HG03439 (cell line): Measurements from ENCODE around the gene UCMA.
A peak's percentile ranks its signal among the peaks of the same experiment; 100 is the strongest.
"Not testable (repeated sequence)": the region's sequence is repeated elsewhere in the genome, so short reads cannot be mapped to it uniquely, and the experiment has no call there.

Experiments used
- ATAC-seq: cut with Tn5 transposase; IDR thresholded peaks from one replicate; pipeline ENCODE4 v1.9.1; 2021; ENCODE audit warnings: mild to moderate bottlenecking, moderate library complexity; ENCODE audit not compliant: unreplicated experiment

UCMA gene, protein sequence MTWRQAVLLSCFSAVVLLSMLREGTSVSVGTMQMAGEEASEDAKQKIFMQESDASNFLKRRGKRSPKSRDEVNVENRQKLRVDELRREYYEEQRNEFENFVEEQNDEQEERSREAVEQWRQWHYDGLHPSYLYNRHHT

DNA sequence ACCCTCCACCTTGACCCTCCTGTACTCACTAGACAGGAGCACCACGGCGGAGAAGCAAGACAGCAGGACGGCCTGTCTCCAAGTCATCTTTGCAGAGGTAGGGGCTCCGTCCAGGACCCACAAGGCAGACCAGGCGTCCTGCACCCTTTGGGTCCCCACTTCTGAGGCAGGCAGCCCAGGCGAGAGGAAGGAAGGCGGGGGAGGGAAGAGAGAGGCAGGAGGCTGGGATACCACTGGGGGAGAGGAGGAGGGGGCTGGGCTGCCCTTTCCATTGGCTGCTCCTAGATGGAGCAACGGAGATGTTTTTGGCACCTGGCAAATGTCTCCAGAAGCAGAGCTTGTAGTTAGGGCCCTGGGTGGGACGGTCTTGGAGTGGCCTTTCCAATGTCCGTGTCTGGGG lies at the start of gene UCMA:
Gene UCMA, minus strand, starts transcription at position 203 of the 400 bp plus-strand sequence. Its CDS starts 116 bp downstream, at position 87.
- no peak for ATAC-seq

DNA sequence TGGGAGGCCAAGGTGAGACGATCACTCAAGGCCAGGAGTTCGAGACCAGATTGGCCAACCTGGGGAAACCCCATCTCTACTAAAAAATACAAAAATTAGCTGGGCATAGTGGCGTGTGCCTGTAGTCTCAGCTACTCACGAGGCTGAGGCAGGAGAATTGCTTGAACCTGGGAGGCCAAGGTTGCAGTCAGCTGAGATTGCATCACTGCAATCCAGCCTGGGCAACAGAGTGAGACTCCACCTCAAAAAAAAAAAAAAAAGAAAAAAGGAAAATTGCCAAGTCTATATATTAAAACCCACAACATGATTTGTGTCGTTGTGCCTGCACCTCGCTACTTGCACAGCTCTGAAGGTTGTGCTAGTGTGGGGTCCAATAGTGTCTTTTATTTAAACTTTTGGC lies 48.2 kb upstream of the UCMA start:
- ATAC-seq: not testable (repeated sequence)

DNA sequence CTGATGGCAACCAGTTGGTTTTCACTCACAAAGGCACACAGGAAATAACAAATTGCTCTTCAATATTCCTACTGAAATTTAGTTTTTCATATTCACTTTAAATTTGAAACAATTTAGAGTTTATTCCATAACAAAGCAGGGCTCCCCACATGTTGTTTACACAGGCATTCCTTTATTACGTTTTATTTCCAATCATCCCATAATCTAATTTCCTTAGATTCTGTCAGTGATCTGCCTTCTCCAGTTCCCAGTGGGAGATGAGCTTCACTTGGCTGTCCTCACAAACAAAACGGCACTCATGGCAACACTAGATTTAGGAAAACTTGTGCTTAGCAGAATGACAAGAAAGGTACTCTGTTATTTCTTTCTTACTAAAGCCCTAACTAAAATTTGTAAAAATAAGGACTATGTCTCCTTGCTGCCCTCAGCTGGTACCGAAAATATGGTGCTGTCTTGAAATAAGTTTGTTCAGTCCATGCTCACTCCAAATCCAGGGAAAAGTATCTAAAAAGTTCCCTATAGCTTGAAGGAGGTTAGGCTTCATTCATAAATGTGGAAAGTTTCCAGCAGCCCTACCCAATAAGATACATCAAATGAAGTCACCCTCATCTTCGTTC lies 42.7 kb upstream of the UCMA start:
- no peak for ATAC-seq

DNA sequence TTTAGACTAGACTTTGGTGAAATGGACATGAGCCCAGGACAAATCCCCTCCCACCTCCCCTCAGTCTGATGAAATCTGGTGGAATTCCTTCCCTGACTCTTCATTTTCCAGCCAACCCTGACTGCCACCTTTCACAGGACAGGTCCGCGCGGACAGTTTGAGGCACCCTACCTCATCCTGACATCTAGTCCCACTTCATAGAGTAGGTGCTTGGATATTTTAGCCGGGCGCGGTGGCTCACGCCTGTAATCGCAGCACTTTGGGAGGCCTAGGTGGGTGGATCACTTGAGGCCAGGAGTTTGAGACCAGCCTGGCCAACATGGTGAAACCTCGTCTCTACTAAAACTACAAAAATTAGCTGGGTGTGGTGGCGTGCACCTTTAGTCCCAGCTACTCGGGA lies 42.0 kb upstream of the UCMA start:
- not testable (repeated sequence) for ATAC-seq

DNA sequence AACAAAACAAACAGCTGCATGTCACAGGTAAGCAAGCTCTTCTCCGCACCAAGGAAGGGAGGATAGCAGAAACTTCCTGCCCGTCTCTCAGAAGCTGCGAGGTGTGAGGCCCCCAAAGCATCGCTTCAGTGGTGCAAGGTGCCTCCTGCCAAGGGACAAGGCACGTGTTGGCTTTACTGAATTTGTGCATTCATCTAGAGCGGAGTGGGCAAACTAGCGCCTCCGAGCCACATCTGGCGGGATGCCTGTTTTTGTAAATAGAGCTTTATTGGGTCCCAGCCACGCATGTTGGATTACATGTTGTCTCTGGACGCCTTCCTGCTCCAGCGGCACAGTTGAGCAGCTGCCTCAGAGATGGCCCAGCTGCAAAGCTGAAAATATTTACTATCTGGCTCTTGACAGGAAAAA lies 38.0 kb upstream of the UCMA start:
- ATAC-seq: peak; percentile 46

DNA sequence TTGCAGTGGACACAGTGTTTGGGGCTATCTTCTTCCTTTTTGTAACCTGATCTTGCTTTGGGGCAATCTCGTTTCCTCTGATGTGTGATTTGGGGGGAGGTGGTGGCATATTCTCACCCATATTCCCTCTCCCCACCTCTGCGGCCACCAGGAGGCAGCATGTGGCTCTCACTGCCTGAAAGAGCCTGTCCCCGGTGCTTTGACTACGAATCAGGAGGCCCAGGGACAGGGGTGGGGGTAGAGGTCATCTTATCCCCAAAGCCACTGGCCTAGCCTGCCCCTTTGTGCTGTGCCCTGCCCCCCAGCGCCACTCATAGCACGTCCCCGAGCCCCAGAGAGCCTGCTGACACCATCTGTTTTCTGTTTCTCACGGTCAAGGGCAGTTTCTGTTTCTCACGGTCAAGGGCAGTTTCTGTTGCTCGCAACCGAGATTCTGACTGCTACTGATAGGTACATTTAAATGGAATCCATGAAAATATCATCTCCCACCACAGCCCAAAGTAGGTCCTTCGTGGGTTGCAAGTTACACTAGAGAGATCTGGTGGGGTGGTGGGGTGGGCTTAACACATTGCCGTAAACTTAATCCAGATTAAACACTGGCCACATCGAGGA lies 37.5 kb upstream of the UCMA start:
- ATAC-seq: peak; percentile 78

DNA sequence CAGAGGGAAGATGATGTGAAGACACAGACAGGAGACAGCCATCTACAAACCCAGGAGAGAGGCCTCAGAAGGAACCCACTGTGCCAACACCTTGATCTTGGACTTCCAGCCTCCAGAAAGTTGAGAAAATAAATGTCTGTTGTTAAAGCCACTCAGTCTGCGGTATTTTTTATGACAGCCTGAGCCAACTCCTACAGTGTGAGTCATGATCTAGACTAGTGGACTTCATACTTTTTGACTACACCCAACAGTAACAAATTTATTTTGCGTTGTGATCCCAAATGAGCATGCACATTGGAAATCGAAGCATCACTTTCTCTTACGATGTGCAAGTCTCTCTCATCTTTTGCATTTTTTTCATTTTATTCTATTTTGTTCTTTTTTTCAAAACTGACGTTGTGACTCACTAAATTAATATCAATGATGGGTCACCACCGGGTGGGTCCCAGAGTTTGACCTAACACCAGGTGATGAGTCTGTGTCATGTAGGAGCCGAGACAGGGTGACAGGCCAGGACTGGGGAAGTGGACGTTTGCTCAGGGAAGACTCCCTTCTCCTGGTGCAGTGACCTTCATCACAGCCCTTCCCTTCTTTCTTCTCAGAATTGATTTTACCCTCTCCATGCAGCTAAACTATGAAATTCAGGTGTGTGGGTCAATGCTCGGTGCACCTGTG lies 36.8 kb upstream of the UCMA start:
- ATAC-seq: no peak

DNA sequence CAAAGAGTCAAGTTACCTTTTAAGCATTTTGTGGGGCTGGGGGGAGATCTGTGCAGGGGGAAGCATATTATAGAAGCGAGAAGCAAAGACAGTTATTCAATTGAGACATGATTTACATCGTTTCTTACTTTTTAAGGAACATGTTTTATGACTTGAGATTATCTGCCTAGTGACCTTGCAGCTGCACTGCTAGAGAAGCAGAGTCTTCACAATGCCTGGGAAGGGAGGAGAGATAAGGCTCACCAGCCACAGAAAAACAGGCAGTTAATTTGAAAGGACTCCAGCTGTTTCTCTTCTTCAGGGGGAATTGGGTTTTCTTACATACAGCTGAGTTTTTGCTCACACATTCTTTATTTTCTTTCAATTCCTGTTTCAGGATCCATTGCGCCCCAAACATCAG lies 34.7 kb upstream of the UCMA start:
- no peak for ATAC-seq

DNA sequence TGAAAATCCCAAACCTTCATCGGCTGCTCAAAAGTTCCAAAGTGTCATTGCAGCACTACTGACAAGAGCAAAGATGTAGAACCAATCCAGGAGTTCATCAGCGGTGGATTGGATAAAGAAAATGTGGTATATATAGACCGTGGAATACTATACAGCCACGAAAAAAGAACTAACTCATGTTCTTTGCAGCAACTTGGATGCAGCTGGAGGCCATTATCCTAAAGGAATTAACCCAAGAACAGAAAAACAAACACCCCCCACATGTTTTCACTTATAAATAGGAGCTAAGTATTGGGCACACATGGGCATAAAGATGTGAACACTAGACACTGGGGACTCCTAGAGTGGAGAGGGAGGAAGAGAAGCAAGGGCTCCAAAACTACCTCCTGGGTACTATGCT lies 34.1 kb upstream of the UCMA start:
- ATAC-seq: no peak

DNA sequence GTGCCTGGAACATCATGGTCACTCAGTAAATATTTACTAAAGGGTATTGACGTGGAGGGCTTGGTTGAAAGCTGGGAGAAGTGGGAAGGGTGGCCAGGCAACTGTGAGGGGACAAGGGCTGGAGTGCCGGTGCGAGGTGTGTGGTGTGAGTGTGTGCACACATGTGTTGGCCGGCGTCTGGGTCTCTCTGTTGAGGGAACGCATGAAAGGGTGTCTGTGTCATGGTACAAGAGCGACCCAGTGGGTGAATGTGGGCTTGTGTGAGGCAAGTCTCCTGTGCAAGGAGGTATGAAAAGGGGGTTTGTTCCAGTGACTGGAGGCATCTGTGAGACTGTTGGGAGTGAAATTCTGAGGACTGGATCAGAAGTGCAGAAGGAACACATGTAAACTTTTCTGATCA lies 29.4 kb upstream of the UCMA start:
- ATAC-seq: no peak

DNA sequence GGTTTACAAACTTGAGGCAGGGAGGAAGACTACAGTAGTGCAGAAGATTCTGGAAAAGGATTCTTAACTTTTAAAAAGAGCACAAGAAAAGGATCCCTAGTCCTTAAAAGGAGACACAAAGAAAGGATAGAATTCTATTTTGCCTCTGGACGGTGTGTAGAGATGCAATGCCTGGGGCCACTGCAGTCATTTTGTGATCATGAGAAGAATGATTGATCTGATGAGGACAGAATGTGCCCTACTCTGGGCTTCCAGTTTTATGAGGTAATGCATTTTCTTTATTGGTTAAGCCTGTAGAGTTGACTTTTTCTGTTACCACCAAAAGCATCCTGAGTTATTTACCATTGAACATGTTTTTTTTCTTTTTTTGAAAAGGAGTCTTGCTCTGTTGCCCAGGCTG lies 28.3 kb upstream of the UCMA start:
- no peak for ATAC-seq

DNA sequence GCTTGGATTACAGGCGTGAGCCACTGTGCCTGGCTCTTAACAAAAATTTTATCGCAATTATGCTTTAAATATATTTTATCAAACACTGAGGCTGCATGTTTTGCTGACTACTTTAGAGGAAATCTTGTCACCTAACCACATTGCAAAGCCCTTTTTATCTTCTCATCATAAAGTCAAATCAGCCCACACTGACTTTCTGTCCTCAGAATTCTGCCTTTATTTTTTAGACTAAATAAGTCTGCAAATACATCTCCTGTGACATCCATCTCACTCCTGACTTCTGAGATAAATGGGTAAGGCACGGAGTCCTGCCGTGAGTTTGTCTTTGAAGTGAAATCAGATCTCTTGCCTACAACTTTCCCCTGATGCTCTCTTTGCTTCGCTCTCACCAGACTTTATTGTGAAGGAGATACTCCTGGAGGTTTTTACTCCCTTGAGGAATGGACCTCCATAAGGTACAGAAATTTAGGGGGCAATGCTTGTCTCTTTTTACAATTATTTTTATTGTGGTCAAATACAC lies 23.5 kb upstream of the UCMA start:
- no peak for ATAC-seq

DNA sequence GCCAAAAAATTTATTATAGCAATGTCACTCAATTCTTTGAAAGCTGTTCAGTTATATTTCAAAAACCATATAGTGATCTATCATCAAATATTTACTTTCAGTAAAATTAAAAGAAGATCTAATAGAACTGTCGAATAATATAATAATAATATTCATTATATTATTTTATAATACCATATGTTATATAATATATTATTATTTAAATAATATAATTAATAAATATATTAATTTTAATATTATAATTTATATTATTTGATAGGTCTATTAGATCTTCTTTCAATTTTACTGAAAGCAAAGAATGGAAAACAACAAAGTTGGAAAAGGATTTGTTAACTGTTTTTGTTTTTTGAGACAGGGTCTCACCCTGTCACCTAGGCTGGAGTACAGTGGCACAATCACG lies 22.5 kb upstream of the UCMA start:
- no peak for ATAC-seq

DNA sequence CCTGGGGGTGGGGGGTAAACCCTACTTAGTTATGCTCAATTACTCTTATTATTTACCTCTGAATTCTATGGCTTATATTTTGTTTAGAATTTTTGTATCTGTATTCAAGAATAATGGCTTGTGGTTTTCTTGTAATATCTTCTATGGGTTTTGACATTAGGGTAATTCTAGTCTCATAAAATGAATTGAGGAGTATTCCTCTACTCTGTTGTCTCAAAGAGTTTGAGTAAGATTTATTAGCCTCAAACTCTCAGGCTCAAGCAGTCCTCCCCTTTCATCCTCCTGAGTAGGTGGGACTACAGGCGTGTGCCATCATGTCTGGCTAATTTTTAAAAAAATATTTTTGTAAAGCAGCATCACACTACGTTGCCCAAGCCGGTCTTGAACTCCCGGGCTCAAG lies 19.6 kb upstream of the UCMA start:
- ATAC-seq: no peak

DNA sequence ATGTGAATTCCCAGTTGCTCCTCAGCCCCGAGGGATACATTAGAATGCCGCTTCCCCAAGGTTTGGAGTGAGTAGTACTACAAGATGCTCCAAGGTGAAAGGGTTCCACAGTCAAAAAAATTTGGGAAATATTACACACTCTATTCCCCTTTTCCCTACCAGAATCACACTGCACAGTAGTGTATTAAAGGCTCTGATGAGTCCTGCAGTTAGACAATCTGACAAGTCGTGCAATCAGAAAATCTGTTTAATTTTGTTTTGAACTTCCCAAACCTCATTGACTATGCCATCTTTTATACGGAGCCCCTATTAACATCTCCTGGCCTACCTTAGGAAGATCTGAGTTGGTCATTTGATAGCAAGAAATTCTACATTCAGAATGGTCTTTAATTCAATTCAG lies 13.6 kb upstream of the UCMA start:
- ATAC-seq: no peak

DNA sequence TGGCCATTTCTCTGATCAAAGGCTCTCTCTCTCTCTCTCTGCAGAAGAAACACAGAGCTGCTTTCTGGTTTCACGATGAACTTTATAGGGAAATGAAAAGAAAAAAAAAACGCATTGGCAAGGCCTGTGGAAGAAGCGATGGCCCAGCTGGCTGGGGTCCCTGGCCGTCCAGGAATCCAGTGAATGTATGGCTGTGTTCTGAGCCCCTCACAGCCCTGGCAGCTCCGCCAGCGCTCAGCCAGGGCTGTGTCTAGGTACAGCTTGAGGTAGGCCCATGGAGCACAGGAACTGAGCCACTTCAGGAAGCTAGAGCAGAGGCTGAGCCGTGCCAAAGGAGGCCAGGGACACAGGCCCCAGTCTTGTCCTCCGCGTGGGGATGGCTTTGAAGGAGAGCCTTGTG lies 13.1 kb upstream of the UCMA start:
- ATAC-seq: no peak

DNA sequence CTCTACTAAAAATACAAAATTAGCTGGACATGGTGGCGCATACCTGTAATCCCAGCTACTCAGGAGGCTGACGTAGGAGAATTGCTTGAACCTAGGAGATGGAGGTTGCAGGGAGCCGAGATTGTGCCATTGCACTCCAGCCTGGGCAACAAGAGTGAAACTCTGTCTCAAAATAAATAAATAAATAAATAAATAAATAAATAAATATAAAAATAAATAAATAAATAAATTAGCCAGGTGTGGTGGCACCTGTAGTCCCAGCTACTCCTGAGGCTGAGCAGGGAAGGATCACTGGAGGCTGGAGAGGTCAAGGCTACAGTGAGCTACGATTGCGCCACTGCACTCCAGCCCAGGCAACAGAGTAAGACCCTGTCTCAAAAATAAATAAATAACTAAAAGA lies 8.1 kb upstream of the UCMA start:
- not testable (repeated sequence) for ATAC-seq

DNA sequence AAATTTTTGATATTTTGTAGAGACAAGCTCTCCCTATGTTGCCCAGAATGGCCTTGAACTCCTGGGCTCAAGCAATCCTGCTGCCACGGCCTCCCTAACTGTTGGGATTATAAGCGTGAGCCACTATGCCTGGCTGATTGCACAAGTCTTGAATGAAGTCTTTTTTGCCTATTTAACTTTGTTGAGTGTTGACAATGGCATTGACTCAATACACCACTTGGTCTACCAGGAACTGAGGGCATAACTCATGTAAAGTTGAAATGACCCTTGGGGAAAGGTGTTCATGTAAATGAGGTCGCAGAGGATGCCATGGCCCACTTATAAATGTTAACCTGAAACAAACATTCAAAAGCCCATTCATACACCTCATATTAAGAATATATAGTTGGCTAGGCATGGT lies 7.4 kb upstream of the UCMA start:
- ATAC-seq: no peak

DNA sequence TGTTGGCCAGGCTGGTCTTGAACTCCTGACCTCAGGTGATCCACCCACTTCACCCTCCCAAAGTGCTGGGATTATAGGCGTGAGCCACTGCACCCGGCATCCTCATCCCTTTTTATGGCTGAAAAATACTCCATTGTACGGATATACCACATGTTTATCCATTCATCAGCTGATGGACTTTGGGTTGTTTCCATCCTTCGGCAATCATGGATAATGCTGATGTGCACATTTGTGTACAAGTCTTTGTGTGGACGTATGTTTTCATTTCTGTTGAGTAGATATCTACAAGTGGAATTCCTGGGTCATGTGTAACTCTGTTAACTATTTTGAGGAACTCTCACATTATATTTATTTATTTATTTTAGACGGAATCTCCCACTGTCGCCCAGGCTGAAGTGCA lies 5.7 kb upstream of the UCMA start:
- ATAC-seq: no peak

DNA sequence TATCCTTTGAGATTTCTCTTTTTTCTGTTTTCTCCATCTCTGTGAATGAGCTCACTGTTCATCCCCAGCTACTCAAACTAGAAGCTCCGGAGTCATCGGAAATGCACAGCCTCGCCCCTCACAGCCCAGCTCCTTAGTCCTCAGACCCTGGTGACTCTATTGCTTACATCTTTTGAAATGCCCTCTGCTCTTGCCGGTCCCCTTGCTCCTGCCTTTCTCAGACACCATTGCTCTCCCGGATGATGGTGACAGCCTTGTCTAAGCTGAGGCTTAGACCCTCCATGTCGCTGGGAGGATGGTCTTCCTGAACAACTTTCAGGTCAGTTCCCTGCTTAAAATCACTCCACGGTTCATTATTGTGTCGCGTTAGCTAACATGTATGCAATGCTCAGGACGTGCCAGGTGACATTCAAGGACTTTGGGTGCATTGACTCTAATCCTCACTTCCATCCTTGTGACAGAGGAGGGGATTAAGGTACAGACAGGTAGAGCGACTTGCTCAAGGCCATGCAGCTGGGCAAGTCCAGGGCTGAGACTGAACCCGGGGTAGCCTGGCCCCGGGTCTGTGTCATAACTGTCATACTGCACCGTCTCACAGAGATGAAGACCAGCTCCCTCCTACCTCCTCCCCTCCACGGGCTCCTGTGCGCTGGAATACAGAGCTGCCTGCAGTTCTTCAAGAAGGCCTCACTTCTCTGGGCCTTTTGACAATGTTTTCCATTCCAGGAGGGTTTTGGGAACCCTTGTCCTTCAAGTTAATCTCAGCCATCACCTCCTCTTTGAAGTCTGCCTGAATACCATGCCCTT lies 4.3 kb upstream of the UCMA start:
- no peak for ATAC-seq

DNA sequence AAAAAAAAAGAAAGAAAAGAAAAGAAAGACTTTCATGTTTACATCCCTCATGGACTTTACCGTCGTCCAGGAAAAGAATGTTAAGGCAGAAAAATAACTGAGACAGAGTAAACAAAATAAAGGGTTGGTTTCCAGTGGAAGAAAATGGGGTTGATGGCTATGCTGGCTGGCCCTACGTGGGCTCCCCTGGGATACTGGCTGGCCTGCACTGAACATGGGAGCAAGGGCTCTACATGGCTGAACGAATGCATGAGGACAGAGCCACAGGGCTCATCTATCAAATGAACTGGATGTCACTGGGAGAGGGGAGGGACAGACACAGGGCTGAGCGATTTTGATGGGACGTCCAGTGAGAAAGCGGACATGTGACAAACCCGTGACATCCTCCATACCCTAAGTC lies 2.5 kb upstream of the UCMA start:
- no peak for ATAC-seq
